Eye (tissue), 1 donor: ENCODE results near the gene PDIA3.
A peak's percentile ranks its signal among the peaks of the same experiment; 100 is the strongest.
"Not testable (repeated sequence)": the region's sequence is repeated elsewhere in the genome, so short reads cannot be mapped to it uniquely, and the experiment has no call there.

ENCODE experiments used
- DNase-seq: peaks from one replicate; pipeline ENCODE4 v3.0.0-alpha.2; 2015

Gene PDIA3

GRCh38 chr15:43746245-43746902 lies at the start of gene PDIA3:
Gene PDIA3 (plus strand): TSS chr15:43746438. CDS start chr15:43746540, 102 bp downstream.
- peak; percentile 97 for DNase-seq

- no peak for DNase-seq
Observed at GRCh38 chr15:43702174-43702573, 44.1 kb upstream of the PDIA3 start.

DNA sequence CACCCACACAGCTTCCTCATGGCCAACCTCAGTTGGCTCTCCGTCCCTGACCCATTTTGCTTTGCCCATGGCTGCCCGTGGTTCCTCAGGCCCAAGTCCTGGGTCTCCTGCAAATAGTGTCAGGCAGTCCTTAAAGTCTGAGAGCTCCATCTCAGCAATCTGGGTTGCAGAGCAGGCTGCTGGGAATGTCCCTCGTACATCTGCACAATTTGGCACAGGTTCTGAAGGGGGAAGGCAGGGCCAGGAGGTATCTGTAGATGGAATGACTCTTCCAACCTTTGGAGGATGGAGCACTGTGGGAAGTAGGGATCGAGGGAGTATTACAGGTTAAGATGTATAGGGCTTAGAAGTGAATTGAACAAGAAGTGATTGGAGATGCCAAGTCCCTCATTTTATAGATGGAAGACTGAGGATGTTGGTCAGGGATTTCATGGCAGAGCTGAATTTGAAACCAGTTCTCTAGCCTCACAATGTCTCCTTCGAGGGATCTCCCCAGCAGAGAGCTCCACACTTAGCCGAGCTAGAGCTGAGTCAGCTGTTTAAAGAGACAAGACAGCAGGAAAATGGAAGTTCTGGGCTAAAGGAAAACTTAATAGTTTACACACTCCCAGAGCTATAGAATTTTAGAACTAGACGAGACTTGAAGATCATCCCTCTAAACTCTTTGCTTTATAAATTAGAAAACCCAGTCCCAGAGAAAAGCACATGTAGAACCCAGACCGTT lies 43.4 kb upstream of the PDIA3 start:
- no peak for DNase-seq

DNA sequence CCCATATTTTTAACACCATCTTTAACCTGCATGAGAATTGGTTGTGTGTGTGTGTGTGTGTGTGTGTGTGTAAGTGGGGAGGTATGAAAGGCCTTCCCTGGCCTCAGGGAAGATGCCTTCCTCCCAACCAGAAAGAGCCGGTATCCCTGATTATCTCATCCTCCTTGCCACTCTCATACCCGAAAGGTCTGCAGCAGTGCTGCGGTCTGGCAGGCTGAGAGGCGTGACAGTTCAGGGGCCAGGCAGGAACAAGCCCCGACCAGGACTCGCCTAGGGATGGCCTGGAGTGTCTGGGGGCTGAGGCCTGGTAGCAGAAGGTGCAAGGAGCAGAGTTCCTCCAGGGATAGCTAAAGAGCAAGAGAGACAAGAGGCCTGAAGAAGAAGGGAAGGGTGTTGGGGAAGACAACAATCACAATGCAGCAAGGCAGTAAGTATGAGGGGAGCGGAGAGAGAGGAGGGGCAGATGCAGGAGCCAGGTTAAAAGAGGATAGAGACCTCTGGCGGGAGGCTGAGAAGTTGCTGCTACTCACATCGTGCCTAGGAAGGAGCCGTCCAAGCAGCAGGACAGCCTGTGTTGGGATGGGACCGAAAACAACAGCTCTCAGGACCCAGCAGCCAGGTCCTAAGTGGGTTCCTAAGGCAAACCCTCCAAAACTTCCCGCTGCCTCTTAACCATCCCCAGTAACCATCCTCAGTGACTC lies 35.7 kb upstream of the PDIA3 start:
- DNase-seq = not testable (repeated sequence)

DNA sequence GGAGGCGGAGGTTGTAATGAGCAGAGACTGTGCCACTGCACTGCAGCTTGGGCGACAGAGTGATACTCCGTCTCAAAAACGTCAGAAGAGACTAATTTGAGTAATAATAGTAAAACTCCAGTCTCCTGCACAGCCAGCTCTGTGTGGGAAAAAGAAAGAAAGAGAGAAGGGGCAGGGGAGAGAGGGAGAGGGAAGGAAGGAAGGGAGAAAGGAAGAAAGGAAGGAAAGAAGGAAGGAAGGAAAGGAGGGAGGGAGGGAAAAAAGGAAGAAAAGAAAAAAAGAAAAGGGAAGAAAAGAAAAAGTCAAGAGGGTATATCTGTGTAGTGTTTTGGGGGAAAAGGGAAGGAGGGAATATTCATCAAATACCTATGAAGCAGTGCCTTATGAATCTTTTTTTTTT lies 23.1 kb upstream of the PDIA3 start:
- DNase-seq = no peak

DNA sequence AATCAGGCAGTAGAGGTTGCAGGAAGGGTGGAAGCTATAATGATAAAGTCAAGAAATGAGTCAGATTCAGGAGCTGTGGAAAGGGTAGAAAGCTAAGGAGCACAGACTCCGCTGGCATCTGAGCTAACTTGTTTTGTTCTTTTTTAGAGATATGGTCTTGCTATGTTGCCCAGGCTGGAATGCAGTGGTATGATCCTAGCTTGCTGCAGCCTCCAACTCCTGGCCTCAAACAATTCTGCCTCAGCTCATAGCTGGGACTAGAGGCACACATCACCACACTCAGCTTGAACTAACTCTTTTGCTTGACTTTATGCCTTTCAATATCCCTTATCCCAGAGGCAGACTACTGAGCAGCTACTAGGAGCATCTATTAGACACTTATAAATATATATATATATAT lies 19.9 kb upstream of the PDIA3 start:
- DNase-seq = not testable (repeated sequence)

- not testable (repeated sequence) for DNase-seq
Observed at GRCh38 chr15:43728053-43728725, 18.0 kb upstream of the PDIA3 start.

DNA sequence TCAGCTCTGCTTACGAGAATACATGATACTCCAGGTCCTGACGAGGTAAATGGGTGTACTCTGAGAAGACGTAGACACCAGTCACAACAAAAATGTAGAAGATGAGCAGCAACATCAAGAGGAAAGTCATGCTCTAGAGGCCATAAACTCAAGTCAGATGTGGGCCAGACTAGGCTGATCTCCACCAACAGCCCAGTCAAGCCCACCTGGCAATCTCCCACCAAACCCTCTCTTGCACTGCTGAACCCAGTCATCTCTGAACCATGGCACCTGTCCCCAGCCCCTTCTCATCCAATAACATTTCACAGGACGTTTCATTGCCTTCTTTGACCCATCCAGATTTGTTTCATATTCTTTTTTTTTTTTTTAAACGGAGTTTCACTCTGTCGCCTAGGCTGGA lies 10.8 kb upstream of the PDIA3 start:
- no peak for DNase-seq

DNA sequence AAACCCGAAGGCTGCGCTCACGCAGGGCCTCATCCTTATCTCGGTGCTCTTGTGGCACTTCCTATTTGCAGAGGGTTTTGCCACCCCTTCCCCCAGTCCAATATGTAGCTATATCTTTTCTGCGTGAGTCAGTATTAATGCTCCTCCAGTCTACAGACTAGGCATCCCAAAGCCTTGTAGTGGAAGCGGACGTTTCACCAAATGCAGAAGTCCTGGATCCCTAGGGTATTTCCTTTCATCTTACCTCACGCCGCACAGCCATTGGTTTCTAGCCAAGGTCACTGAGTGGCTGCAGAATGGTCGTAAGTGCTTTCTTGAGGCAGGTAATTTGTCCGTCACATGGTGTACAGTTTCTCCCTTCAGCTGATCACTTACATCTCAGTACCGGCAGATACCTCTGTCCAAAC lies 668 bp downstream of the PDIA3 start:
- not testable (repeated sequence) for DNase-seq

GRCh38 chr15:43748376-43748775 lies 2.1 kb downstream of the PDIA3 start:
- DNase-seq = no peak

DNA sequence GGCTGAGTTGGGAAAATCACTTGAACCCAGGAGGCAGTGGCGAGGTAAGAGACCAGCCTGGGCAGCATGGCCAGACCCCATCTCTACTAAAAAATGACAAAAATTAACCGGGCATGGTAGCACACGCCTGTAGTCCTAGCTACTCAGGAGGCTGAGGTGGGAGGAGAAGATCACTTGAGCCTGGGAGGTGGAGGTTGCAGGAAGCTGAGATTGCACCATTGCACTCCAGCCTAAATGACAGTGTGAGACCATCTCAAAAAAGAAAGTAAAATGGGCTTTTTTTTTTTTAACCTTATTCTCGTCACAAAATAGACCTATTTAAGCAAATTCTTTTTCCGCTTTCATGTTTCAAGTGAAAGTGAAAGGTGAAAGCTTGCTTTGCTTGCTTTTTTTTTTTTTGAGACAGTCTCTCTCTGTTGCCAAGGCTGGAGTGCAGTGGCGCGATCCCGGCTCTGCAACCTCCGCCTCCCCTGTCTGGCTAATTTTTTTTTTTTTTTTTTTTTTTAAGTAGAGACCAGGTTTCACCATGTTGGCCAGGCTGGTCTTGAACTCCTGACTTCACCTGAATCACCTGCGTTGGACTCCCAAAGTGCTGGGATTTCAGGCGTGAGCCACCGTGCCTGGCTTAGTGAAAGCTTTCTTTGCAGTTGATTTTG lies 3.6 kb downstream of the PDIA3 start:
- no peak for DNase-seq

DNA sequence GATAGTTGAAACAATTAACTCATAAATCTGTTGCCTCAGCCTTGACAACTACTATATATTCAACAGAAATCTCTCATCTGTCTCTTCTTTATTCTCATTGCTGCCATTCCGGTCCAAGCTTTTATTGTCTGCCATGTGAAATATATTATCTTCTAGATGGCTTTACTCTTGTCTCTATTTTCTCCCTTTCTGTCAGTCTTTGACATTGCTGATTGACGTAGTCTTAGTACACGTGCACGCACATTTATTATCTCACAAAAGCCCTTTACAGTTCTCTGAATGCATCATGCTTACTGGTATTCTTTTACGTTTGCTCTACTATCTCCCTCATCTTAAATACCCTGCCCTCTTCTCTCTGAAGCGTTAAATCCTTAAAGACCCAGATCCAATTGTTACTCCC lies 5.6 kb downstream of the PDIA3 start:
- no peak for DNase-seq

- no peak for DNase-seq
Observed at GRCh38 chr15:43762824-43763223, 16.6 kb downstream of the PDIA3 start.

DNA sequence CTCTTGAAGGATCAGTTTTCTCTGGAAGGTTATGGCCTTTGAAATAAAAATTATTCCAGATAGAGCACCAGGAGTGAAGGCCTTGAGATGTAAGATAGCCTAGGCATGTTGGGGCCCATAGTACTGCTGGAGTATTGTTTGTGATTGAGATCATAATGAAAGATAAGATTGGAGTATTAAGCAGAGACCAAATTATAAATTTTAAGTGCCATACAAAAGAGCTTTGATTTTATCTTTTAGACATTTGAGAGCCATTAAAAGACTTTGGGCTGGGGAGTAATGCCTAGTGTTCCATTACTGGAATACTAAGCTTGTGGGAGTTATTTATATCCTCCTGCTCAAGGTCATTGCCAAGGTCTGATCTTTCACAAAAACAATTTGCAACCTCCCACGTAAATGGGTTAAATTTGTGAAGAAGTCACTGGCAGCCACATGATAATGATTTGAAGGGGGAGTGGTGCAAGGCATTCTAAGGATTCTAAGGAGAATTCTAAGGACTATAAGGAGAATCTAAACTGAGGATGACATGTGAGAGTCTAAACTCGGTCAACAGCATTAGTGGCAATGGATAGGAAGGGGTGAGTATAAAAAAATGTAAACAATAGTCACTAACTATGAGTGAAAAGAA lies 17.7 kb downstream of the PDIA3 start:
- no peak for DNase-seq

GRCh38 chr15:43769584-43770228 lies 23.5 kb downstream of the PDIA3 start:
- DNase-seq = peak; percentile 67

- DNase-seq = no peak
Observed at GRCh38 chr15:43771816-43772215, 25.6 kb downstream of the PDIA3 start.

DNA sequence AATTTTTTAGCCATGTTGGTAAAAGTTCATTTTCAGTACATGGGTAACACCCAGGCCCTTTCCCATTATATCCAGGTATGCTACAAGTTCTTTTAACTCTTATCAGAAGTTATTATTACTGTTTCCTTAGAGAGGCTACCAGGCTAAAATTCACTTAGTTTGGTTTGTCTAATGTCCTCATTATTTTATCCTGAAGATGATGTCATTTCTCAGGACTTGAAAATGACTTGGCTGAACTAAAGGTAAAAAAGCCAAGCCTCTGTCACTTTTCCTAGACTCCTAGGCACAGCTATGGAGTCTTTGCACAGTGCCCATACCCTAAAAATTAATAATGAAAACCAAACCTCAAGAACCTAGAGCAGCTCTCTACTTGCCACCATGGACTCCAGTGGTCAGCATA lies 26.4 kb downstream of the PDIA3 start:
- DNase-seq = no peak

GRCh38 chr15:43774062-43774461 lies 27.8 kb downstream of the PDIA3 start:
- no peak for DNase-seq

- peak; percentile 48 for DNase-seq
Observed at GRCh38 chr15:43775411-43775965, 29.2 kb downstream of the PDIA3 start.

DNA sequence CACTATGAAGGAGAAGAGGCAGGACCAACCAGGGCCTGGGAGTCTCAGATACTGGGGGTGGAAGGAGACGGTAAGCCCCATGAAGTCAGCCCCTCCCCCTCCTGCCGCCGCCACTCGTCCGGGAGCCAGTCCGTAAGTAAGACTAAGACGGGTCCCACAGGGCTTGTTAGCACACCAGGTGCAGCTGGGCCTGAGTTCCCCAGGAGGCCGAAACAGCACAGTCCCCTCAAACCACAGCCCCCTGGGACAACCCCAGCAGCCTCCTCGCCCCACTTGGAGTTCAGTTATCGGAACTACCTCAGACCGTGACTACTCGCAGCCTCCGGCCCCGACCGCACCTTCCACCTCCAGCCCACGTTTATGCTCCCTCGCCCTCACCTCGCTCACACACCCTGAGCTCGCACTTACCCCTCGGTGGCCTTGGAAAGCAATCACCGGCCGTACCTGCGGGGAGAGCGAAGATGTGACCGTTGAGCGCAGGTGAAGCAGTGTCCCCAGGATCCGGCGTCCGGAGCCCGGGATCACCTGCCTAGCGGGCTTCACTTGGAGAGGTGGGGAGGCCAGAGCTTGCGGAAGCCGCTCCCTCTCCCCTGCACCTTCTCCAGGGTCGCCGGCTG lies 30.0 kb downstream of the PDIA3 start:
- DNase-seq = peak; percentile 45

GRCh38 chr15:43776718-43777266 lies 30.6 kb downstream of the PDIA3 start, which contains the start of gene ELL3:
Gene ELL3 (minus strand): TSS chr15:43776966. CDS start chr15:43776901, 65 bp downstream.
- DNase-seq = no peak
